Activated CD4-positive, CD25-positive, alpha-beta regulatory T cell (primary cell): ENCODE measurements around the gene SORCS2.

Experiments used
- DNase-seq, 4 experiments: peaks; one replicate each; lab custom pipeline; 2025; lab: John Stamatoyannopoulos, UW

SORCS2 gene

DNA sequence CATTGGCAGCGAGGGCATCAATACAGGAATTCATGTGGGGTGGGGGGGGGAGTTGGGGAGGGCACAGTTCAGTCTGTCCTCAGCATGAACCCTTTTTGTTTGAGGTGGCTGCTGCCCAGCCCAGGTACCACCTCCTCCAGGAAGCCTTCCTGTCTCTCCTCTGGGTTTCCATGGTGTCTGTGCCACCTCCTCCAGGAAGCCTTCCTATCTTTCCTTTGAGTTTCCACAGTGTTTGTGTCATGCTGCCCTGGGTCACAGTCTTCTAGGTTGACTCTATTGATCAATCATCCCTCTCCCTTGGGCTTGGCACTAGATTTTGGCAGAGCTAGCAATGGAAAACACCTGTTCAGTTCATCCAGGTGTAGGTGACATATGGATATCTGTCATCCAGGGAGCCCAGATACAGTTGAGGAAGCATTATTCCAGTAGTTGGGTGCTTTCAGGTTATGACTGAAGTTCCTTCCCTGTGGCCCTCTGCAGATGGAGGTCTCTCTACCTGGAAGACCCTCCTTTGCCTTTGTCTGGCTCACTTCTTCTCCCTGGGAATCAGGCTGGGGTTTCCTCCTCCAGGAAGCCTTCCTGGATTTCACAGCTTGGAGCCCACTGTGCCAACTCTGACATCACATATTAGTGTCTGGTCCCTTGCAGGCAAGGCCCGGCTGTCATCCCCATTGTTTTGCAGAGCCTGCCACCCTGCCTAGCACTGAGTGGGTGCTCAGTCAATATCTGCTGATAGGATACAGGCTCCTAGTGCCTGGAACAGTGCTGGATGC, 96.6 kb downstream of the SORCS2 start:
- no peak for DNase-seq

DNA sequence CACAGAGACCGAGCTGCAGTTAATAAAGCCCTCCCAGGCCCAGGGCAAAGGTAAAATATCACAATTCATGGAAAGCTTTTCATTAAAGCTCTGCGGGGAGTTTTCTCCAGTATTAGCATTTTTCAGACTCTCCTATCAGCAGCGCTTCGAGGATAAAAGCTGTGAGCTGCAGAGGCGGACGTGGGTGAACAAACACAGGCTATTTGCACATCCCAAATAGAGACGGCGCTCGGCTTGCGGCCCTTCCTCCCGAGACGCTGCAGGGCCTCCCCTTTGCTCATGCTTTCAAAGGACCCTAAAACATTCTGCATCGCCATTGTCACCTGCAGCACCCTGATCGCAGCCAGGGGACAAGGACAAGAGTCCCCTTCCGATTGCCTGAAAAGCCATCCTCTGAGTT, 97.3 kb downstream of the SORCS2 start:
- DNase-seq = no peak

DNA sequence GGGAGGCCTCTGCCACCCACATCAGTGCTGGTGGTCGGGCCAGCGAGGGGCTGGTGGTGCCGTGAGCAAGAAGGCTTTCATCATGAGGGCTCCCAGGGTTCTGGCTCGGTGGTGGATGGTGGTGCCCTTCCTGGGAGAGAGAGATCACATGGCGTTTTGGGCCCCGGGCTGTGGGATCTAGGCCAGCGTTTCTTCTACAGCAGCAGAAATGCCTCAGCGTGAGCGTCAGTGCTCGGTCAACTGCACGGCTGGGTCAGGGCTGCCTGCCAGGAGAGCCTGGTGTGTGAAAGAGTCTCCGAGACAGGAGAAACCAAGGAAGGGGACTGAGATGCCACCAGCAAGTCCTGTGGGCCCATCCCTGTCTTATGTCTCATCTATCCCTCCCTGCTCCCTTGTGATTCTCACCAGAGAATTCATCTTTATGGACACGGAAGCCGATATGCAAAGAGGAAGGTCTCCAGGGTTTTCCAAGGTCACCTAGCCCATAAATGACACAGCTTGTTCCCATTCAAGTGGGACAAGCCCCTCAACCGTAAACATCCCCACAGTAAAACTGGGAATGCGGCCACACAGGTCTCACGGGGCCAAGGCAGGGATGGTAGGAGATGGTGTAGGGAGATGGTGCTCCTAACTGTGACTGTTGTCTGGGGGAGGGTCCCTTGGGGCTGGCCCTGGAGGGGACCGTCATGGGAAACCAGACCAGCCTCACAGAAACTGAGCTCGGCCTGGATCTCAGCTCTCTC, 99.2 kb downstream of the SORCS2 start:
- DNase-seq = no peak

DNA sequence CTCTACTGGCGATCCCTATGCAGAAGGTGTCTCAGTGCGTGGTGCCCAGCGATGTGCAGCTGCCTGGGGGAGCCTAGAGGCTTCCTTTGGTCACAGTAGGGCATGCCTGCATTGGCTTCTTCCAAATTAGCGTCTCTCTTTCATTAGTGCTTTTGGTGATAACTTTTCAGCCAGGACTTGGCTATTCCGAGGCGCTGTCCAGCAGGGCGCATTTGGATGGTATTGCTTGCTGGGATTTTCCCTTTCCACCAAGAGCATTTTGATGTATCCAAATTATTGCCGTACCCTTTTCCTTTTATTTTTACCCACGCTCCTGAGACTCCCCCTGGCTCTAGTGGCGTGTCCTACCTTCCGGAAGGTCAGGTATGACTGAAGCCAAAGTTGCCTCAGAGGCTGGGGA, 101.4 kb downstream of the SORCS2 start:
- DNase-seq = no peak

DNA sequence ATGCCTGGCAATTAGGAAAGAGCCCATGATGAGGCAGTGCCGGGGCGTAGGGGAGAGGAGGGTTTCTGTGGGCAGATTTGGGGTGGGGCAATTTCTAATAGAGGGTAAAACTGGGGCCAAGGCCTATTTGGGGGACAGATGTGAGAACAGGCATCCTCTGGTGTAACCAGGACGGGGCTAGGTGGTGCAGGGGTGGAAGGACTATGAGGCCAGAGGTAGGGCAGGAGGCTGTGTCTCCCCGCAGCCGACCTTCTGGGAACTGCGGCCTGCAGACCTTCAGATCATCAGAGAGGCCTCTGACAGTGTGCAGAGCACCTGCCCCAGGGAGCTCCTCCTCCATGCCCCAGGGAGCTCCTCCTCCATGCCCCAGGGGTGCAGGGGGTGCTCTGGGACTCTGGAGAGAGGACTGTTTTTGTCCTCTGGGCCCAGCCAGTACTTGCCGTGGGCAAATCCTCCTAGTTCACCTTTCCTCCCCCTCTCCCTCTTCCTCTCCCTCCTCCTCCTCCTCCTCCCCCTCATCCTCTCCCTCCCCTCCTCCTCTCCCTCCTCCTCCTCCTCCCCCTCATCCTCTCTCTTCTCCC, 101.9 kb downstream of the SORCS2 start:
- DNase-seq = no peak

DNA sequence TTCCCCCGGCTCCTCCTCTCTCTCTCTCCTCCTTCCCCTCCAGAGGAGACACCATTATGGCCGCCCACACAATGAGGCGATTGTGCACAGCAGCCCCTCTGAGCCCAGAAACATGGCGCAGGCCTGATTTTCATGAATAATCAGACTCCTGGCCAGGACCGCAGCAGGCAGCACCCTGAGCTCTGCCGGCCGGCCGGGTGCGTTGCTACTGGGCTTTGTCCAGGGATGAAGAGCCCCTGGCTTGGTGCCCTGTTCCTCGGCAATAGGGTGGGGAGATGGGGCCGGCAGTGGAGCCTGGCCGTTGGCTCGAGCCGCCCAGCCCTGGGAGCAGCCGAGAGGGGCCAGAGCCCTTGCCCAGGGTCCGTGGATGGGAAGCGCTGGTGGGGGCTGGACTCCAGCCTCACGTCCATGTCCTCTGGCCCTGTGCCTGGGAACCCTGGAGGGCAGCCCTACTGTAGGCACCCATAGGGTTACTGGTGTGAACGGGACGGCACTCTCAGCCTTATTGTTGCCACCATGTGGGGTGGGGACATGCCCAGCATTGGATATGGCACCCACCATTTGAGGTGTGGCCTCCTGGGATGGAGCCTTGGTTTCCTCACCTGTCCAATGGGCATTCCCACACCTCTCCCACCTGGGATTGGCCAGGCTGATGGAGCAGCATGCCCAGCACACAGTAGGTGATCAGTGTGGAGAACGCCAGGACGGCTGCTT, 103.0 kb downstream of the SORCS2 start:
- DNase-seq = no peak

DNA sequence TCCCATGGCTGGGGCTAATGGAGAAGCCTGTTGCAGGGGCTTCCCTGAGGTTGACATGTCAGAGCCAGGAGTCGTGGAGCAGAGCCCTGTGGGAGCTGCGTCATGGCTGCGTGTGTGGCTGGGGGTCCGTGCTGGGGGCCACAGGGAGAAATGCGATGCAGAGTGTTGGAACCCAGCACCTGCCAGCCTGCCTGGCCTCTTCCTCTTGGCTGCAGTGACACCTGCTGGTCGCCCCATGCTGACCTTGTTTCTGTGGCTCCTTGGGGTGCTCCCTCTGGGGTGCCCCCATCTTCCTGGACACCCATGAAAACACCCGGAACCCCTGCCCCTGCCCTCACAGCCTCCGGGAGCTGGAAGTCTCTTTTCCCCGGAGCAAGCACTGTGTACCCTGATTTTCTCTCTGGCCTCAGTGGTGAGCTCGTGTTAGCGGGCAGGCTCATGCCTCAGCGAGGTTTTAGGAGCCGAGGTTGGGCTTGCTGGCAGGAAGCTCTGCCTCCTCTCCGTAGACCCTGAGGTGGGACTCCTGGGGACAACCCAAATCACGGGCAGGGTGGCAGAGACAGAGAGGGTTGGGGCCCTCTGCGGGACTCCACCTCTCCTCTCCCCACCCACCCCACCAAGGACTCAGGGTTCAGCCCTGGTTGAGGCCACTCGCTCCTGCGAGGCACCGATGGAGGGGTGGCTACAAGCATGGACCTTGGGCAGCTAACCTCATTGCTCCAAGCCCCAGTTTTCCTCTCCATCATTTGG, 103.7 kb downstream of the SORCS2 start:
- DNase-seq = no peak

DNA sequence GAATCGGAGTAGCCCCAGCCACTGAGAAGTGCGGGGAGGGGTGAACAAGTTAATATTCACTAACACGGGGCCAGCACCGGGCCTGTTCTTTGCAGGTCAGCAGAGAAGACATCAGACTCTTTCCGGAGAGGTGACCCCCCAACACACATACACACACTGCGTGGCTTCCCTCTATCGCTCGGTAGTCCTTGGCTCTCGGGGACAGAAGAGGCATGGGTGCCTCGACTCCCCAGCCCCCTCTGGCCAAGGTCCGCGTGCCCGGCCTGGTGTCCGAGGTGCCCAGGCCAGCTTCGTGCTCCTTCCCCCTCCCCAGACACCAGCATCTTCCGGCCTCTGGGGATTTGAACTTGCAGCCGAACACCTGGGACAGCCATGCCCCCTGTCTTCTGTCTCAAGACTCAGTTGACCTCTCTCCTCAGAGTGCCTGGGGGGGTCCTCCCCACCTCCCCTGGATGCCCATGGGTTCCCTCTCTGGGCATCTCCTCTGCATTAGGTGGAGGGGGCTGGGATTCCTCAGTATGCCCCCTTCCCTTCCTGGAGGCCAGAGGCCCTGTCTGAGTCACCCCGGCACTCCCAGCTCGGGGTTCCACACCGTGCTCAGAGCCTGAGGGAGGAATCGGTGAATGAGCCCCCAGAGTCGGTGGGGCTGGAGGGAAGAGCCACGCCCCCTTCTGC, 104.5 kb downstream of the SORCS2 start:
- no peak for DNase-seq

DNA sequence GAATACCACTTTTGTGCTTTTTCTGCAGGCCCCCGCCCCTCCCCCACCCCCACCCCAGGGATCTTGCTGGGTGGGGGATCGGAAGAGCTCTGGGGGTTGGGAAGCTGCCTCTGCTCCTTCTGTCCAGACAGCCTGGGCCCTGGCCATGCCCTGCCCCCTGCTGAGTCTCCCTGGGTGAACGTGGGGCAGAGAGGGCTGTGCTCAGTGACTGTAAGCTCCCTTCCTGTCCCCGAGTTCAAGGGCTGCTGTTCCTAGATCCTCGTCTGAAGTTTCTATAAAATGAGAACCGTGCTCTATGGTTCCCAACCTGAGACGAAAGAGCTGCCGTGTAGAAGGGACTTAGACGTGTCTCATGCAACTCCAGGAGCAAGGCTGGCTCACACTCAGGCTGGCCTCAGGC, 105.0 kb downstream of the SORCS2 start:
- DNase-seq = no peak

DNA sequence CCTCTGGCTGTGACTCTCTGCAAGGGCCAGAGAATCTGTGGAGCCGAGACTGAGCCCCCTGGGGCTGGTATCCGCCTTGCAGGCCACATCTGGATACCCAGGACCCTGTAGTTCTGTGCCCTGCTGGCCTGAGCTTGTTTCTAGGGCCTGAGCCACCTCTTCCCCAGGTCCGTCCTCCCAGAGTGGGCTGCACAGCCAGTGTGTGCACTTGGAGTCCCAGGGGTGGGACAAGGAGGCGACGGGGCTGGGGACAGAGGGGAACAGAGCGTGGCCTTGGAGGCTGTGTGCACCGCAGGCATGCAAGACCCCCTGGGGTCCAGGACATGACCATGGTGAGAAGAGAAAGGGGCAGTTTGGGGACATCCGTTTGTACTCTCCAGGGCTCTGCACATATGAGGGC, 105.5 kb downstream of the SORCS2 start:
- no peak for DNase-seq

DNA sequence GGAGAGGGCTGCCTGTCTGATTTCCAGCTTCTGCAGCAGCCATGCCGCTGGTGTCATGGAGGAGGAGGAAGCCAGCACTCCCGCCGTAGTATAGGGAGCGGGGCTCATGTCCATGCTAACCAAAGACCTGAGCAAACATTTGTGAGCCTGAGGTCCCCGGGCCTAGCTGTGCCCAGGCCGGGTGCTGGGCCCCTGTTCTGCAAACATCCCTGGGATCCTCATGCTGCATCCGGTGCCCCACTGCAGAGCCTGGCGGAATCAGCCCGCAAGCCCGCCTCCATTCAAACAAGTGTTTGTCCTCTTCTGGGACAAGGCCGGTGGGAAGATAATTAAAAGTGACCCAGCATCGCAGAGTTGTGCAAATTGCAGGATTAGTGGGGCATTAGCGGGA, 106.3 kb downstream of the SORCS2 start:
- DNase-seq = no peak

DNA sequence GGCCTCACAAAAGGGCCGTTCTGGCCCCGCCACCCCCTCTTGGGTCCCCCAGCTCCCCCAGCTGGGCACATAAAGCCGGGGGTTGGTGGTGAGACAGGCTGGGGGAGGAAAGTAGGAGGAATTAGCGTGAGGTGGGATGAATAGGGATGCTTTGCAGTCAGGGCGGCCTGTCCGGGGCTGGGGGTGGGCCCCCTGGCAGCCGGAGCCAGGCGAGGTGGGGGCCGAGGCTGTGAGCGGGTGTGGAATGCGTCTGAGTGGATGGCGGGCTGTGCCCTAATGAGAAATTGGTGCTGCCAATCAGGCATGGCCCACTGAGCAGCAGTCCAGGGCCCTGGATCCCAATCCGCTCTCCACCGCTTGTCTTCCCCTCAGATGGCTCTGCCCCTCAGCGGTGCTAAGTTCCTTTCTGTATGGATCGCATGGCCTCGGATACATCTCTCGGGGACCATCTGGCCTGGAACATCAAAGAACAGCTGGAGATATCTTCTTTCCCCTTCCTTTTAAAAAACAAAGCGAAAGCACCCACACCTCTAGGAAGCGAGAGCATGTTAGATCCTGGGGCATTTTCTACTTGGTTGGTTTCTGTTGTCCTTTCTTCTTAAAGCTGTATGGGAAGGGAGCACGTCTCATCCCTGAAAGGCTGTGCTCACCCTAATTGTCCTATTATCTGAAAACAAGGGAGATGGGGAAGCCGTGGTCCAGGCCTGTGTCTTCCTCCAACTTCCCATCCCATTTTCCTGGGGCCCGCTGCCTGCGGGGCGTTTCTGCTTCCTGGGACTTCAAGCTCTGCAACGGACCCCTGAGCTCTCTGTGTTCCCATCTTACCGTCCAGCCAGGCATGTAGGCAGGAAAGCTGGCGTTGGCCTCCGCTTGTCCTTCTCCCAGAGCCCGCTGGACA, 106.9 kb downstream of the SORCS2 start:
- DNase-seq = no peak

DNA sequence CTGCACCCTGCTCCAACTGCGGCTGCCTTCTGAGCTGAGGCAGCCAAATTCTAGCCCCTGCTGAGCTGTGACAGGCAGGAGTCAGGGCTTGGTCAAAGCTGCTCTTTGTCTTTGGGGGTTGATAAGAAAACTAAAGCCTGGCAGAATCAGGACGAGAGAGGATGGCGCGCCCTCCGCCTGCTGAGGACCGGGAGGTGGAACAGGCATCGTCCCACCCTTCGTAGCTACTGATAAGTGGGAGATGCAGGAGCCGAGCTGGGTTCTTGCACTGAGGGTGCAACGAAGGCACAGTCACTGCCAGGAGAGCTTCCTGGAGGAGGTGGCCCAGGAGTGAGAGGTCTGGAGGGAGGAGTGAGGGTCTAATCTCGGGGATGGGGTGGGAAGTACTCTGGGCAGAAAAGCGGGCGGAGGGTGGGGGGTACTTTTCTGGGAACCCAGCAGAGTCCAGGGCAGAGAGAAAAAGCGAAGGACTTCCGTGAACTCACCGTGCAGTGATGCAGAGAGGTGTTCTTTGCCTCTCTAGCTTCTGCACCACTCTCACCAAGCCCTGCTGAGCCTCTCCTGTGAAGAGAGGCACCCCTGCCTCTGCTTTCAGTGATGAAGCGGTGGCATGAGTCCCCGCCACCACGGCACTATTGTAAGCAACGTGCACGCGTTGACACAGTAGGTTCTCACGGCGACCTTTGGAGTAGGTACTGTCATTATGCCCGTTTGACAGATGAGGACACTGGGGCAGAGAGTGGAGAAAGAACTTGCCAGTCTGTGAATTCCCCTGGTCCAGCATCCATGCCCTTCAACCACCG, 107.8 kb downstream of the SORCS2 start:
- no peak for DNase-seq

DNA sequence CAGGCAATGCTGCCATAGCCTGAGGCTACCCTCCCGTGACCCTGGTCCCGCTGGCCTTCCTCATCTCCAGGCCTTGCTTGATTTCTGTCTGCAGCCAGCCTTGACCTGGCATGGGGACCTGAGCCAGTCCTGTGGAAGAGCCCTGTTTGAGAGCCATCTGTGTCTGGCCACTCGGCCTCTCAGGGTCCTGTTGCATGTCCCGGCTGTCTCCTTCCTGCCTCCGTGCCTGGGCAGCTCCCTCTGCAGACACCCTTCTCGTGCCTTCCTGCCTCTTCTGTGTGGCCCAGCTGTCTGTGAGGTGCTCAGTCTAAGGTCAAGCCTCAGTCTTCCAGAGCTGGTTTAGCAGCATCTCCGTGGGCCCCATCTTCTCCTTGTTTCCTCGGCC, 108.4 kb downstream of the SORCS2 start:
- no peak for DNase-seq

DNA sequence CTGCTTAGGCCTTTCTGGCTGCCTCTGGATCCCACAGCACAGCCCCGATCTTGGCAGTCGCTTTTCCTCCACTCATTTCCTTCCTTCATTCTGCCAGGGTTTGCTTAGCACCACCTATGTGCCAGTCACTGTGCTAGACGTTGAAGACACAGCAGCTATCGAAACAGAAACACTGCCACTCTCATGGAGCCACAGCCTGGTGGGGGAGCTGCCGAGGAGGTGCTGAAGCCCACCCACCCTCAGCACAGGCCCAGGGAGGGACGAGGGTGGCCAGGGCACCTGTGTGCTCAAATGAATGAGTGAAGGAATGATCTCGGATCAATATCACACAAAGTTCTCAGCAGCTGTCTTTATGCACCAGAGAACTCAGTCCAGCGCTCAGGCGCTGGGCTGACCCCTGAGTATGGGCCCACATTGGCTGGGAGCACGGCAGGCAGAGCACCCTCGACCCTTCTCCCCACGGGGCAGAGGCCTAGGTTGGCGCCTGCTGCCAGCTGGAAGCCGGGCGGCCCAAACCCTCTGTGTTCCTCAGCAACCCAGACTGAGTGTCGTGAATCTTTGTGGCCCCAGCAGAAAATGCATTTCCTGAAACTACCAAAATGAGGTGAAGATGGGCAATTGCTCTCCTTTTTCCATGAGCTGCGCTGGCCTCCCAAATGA, 108.9 kb downstream of the SORCS2 start:
- no peak for DNase-seq

DNA sequence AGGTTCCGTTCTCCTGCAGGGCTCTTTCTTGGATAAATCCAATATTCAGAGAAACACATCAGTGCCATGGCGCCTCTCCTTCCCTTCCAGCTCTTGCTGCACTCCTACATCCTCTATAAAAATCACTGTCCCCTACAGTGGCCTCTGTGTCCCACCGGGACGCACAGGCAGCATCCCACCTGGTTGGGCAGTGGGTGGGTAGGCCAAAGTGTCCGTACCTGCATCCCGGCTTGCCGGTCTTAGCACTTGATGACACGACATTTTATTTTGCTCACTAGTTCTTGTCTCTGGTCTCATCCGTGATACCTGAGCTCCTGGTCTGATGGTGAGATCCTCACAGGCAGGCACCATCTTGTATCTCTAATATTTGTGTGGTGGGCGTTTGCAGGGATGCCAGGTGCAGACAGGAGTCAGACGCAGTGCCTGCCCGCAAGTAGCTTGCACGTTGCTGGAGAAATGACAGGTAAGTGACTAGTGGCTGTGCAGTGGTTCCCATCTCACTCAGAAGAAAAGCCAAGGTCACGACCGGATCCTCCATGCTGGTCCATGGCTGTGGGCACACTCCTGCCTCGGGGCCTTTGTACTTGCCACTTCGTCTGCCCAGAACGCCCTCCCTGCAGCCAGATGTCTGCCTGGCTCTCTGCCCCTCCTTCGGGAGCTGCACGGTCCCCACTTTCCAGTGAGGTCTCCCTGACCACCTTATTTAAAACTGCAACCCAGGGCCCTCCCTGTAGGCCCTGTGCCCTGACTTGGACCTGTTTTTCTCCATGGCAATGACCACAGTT, 109.7 kb downstream of the SORCS2 start:
- DNase-seq = no peak

DNA sequence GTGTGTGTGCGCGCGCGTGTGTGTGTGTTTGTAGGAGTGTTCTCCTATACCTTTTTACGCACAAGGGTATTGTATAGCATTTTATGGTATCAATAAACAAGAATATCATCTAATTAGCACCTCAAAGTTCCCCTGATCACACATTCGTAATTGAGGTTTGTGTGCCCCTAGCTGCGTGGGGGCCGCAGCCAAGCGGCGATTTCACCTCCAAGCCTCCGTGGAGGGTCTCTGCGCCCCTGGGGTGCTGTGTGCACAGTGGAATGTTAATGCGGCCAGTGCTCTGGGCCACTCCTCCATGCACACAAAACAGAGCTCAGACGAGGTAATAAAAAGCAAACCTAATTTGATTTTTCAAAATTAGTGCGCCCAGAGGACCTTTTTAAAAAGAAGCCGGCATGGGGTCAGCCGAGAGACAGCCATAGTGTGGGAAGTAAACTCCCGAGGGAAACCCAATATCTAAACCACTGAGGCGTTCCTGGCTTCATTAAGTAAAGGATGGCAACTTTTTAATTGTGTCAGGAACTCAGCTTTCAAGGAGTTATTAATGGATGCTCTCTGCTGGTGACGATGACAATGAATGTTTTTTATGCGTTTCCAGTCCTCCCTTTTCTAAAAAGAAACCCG, 110.6 kb downstream of the SORCS2 start:
- no peak for DNase-seq

DNA sequence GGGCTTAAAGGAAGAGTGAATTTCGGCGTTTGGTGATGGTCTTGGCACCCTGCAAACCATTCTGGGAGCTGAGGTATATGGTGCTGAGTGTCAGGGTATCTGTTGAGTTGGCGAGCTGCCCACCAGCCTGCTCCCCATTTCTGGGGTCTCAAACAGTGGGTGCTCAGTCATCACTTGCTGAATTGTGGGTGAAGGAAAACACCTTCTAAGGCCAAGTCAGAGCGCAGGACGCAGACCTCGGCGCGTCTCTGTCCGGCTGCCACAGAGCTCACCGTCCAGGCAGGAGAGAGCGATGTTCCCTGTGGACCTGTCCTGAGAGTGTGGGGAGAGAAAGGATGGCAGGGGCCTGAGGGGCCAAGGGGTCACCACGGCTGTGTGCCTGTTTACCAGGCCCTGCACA, 111.2 kb downstream of the SORCS2 start:
- DNase-seq = no peak
